Endothelial cell of umbilical vein (primary cell): ENCODE measurements around the gene GGA3. TPM values are rescaled to one million over a fixed set of nuclear protein-coding genes. Genes with fewer than 3 reads are reported as not detected.

Source experiments
- BruUV-seq: library from RNA; stranded (reverse); fragments of 400-500 nt; replicated peaks from 2 replicates; lab custom pipeline; 2021; lab: Mats Ljungman, UMichigan
- CTCF ChIA-PET: fragments of 300-600, 350-600 bp; sonication (Branson Sonifier 250); formaldehyde crosslinking; loops from one replicate; lab custom pipeline; 2021; ENCODE audit warnings: antibody characterized with exemption, inconsistent platforms; lab: Charles Lee
- POLR2A ChIA-PET: fragments of 300-600, 350-600 bp; sonication (Branson Sonifier 250); formaldehyde crosslinking; loops from one replicate; lab custom pipeline; 2021; ENCODE audit warnings: antibody characterized with exemption, inconsistent platforms; lab: Charles Lee
- DNase-seq: peaks from one replicate; pipeline ENCODE4 v3.0.0-alpha.2; 2011; ENCODE audit warnings: low read depth, low spot score
- FAIRE-seq: peaks from 2 replicates; lab custom pipeline; 2011; peaks lifted over from hg19 to GRCh38; lab: Jason Lieb, UNC
- H2AFZ ChIP-seq: 2 replicates; pipeline ENCODE4 v1.6.0; 2012; ENCODE audit warnings: low read depth, low read length, control low read depth, inconsistent platforms
- H3K27ac ChIP-seq: 2 replicates; pipeline ENCODE4 v1.5.1; 2011; ENCODE audit warnings: low read depth, mild to moderate bottlenecking, control low read depth, low read length, moderate library complexity; ENCODE audit not compliant: insufficient read depth
- H3K27me3 ChIP-seq, 2 experiments: 2 replicates each; pipeline versions ENCODE4 v1.6.0 to v1.6.1; 2011; ENCODE audit warnings: low read length in 2 of 2, mixed read lengths in 1 of 2; ENCODE audit not compliant: control insufficient read depth in 2 of 2, insufficient read depth in 2 of 2
- H3K36me3 ChIP-seq, 2 experiments: 2 replicates in 1 of 2; 3 replicates in 1 of 2; pipeline ENCODE4 v1.5.1; 2011; ENCODE audit warnings: low read length in 2 of 2, mild to moderate bottlenecking in 1 of 2, moderate library complexity in 1 of 2; ENCODE audit not compliant: control insufficient read depth in 2 of 2, insufficient read depth in 2 of 2; ENCODE audit errors: extremely low read depth in 1 of 2
- H3K4me1 ChIP-seq: 3 replicates; pipeline ENCODE4 v1.5.1; 2011; ENCODE audit warnings: mild to moderate bottlenecking, low read length; ENCODE audit not compliant: control insufficient read depth, insufficient read depth; ENCODE audit errors: extremely low read depth
- H3K4me2 ChIP-seq: 2 replicates; pipeline ENCODE4 v1.6.1; 2011; ENCODE audit warnings: low read length, control low read depth, mixed read lengths; ENCODE audit not compliant: insufficient read depth
- H3K4me3 ChIP-seq, 3 experiments: fragments of 200-600 bp in 1 of 3; sonication (generic), shearing (Covaris generic) in 1 of 3; replicated peaks in 1 of 3; 2 replicates each; pipeline ENCODE4 v1.5.1; 2011 to 2016; ENCODE audit warnings: control low read depth in 3 of 3, low read length in 3 of 3, mild to moderate bottlenecking in 2 of 3, inconsistent platforms in 1 of 3, low read depth in 1 of 3, moderate library complexity in 1 of 3; ENCODE audit not compliant: insufficient read depth in 1 of 3
- H3K79me2 ChIP-seq: 2 replicates; pipeline ENCODE4 v1.6.0; 2012; ENCODE audit warnings: low read length, inconsistent platforms; ENCODE audit not compliant: control insufficient read depth, insufficient read depth
- H3K9ac ChIP-seq: replicated peaks from 2 replicates; pipeline ENCODE3; 2011; ENCODE audit warnings: low read length, control low read depth; ENCODE audit not compliant: insufficient read depth; ENCODE audit errors: extremely low read depth
- H3K9me1 ChIP-seq: replicated peaks from 3 replicates; pipeline ENCODE4 v1.6.0; 2011; ENCODE audit warnings: mild to moderate bottlenecking, low read length; ENCODE audit not compliant: control insufficient read depth, insufficient read depth; ENCODE audit errors: extremely low read depth
- H3K9me3 ChIP-seq: replicated peaks from 2 replicates; pipeline ENCODE4 v1.5.1; 2012; ENCODE audit warnings: low read length, inconsistent platforms; ENCODE audit not compliant: control insufficient read depth, insufficient read depth
- H4K20me1 ChIP-seq: replicated peaks from 2 replicates; pipeline ENCODE3; 2011; ENCODE audit warnings: mild to moderate bottlenecking, low read length; ENCODE audit not compliant: control insufficient read depth, insufficient read depth; ENCODE audit errors: extremely low read depth
- EZH2 ChIP-seq: IDR thresholded peaks from 2 replicates; pipeline ENCODE4 v1.6.1; 2012; ENCODE audit warnings: borderline replicate concordance, low read depth, mild to moderate bottlenecking, moderate library complexity, low read length, inconsistent platforms; ENCODE audit not compliant: severe bottlenecking
- FOS ChIP-seq: IDR thresholded peaks from 2 replicates; pipeline ENCODE4 v1.6.1; 2011; ENCODE audit warnings: mild to moderate bottlenecking, low read length, moderate library complexity, borderline replicate concordance; ENCODE audit not compliant: insufficient read depth
- GATA2 ChIP-seq: IDR thresholded peaks from 2 replicates; pipeline ENCODE4 v1.7.0; 2011; ENCODE audit warnings: low read depth, mild to moderate bottlenecking, moderate library complexity, mixed read lengths, low read length; ENCODE audit not compliant: insufficient read length, insufficient read depth
- JUN ChIP-seq: IDR thresholded peaks from 2 replicates; pipeline ENCODE4 v1.6.1; 2011; ENCODE audit warnings: borderline replicate concordance, low read depth; ENCODE audit not compliant: insufficient read length, insufficient read depth
- MYC ChIP-seq: IDR thresholded peaks from one replicate; pipeline ENCODE4 v1.6.1; 2011; ENCODE audit warnings: mild to moderate bottlenecking, low read depth, low read length
- POLR2A ChIP-seq: IDR thresholded peaks from 2 replicates; pipeline ENCODE4 v1.6.1; 2012; ENCODE audit warnings: low read depth, mild to moderate bottlenecking, control low read depth, low read length
- POLR2AphosphoS5 ChIP-seq: IDR thresholded peaks from 2 replicates; pipeline ENCODE4 v1.6.1; 2012; ENCODE audit warnings: low read depth, mild to moderate bottlenecking, control low read depth, low read length, moderate library complexity; ENCODE audit not compliant: insufficient read depth
- dilution Hi-C: fragments of 300-500 bp; cut with MboI; formaldehyde crosslinking; loops from one replicate; pipeline ENCODE4 v1.15.0; 2019; ENCODE audit warnings: low sequenced_read_pairs; ENCODE audit not compliant: extremely low pct_ligation_motif_present
- intact Hi-C: fragments of 100-400 bp; cut with micrococcal nuclease; formaldehyde crosslinking; loops from one replicate; pipeline ENCODE4 v1.10.0; 2022
- polyA plus RNA-seq, 4 experiments: library from polyadenylated mRNA; depleted of rRNA in 3 of 4; stranded (reverse) in 3 of 4; unstranded in 1 of 4; fragments of >200 nt; gene quantifications; 2 replicates each; pipeline versions ENCODE4 v1.2.1 to v1.2.3, GENCODE V29; 2011 to 2012; ENCODE audit warnings: missing spikeins in 1 of 4
- total RNA-seq: library from RNA; stranded (reverse); gene quantifications from 2 replicates; pipeline ENCODE4 v1.2.3, GENCODE V29; 2021
- TF ChIP-seq, protein P1 (sequence below), 2 donors: IDR thresholded peaks; 1 replicate in 1 of 2; 2 replicates in 1 of 2; pipeline ENCODE4 v1.5.1; 2011; ENCODE audit warnings: low read length in 2 of 2, mild to moderate bottlenecking in 2 of 2, moderate library complexity in 2 of 2, control low read depth in 1 of 2, inconsistent platforms in 1 of 2, low read depth in 1 of 2; ENCODE audit not compliant: insufficient read depth in 1 of 2; ENCODE audit errors: extremely low read depth in 1 of 2
- TF ChIP-seq, protein P2 (sequence below): IDR thresholded peaks from 2 replicates; pipeline ENCODE4 v1.6.1; 2011; ENCODE audit not compliant: insufficient read depth, insufficient read length

The GGA3 gene
- total and polyA plus RNA-seq, 2 donors (not counting 3 experiments of a cell fraction or from before 2014, with no cell fraction given) = 41.2 to 62.9 TPM

DNA sequence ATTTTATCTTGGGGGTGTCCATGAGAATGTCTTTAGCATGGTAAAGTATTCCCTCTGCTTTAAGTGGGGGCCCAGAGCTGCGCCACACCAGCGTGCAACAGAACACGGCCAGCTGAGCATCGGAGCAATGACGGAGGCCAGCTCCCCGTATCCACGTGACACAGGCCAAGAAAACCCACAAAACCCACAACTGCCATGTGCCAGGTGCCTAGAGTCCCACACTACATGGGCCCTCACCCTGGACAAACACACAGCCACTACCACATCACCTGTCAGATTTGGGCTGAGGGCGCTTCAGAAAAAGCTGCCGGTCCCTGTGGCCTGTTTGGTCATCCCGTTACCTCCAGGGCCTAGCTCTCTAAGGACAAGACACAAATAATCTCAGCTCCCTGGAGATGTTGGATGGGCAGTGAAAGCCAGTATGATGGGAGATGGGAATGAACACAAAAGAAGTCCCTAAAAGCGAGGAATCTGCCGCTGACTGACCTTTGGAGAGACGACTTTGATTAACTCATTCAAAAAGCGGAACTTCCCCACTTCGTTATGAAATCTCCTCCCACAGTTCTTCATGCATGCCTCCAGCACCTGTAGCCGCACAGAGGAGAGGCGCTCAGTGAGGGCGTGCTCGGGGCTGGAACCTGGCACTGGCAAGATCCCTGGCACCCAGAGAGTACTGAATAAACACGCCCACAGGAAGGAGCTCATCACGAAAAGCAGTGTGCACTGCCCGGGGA, 17.1 kb downstream of the GGA3 start:
- no TSS peak for BruUV-seq
- Histone ChIP-seq H3K4me3 (no peak overlapping the region), H2AFZ (no peak overlapping the region), H3K27me3 (no peaks in the 10 kb centered on the region), H3K4me2 (no peak overlapping the region), H3K79me2 (peaks cover 7% of the 10 kb centered on the region), H4K20me1 (no peaks in the 10 kb centered on the region), H3K36me3 (peaks cover 5 to 50% of the 10 kb centered on the region in 2 experiments), H3K4me1 (no peaks in the 10 kb centered on the region), H3K9me1 (no peaks in the 10 kb centered on the region), H3K9ac (no peak overlapping the region), H3K27ac (no peak overlapping the region), H3K9me3 (no peaks in the 10 kb centered on the region)
- dilution Hi-C loops (no loop called here), intact Hi-C loops (no loop called here)
- ChIA-PET CTCF (interaction anchor here (7.6 kb wide), 1 partner anchor 27 kb away, joined by 91 read pairs; the partner anchor contains the start of gene MIF4GD), POLR2A (interaction anchor here (0.5 kb wide), 1 partner anchor 72 kb away, joined by 5 read pairs; no protein-coding TSS in a partner anchor)
- TF ChIP-seq POLR2A = no peak
- no peak for TF ChIP-seq MYC
- no peak for TF ChIP-seq GATA2
- no peak for TF ChIP-seq EZH2
- TF ChIP-seq FOS = no peak
- TF ChIP-seq POLR2AphosphoS5 = no peak
- TF ChIP-seq, protein P1, sequence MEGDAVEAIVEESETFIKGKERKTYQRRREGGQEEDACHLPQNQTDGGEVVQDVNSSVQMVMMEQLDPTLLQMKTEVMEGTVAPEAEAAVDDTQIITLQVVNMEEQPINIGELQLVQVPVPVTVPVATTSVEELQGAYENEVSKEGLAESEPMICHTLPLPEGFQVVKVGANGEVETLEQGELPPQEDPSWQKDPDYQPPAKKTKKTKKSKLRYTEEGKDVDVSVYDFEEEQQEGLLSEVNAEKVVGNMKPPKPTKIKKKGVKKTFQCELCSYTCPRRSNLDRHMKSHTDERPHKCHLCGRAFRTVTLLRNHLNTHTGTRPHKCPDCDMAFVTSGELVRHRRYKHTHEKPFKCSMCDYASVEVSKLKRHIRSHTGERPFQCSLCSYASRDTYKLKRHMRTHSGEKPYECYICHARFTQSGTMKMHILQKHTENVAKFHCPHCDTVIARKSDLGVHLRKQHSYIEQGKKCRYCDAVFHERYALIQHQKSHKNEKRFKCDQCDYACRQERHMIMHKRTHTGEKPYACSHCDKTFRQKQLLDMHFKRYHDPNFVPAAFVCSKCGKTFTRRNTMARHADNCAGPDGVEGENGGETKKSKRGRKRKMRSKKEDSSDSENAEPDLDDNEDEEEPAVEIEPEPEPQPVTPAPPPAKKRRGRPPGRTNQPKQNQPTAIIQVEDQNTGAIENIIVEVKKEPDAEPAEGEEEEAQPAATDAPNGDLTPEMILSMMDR (IDR thresholded peaks at IDR 0.05; ENCODE audit: extremely low read depth in 1 of 2, insufficient read depth in 1 of 2, low read depth in 1 of 2, low read length in 2 of 2) = no peak
- TF ChIP-seq, protein P2, sequence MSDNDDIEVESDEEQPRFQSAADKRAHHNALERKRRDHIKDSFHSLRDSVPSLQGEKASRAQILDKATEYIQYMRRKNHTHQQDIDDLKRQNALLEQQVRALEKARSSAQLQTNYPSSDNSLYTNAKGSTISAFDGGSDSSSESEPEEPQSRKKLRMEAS = no peak
- TF ChIP-seq JUN = no peak
- FAIRE-seq (no peak), DNase-seq (no peak)
